Common myeloid progenitor, CD34-positive (primary cell): ENCODE results near the gene FDX2.
A peak's percentile ranks its signal among the peaks of the same experiment; 100 is the strongest.

ENCODE experiments used
- CTCF ChIA-PET: fragments of 350-600 bp; sonication (Branson Sonifier 250); formaldehyde crosslinking; loops from one replicate; lab custom pipeline; 2021; ENCODE audit warnings: antibody characterized with exemption; lab: Charles Lee
- POLR2A ChIA-PET: fragments of 350-600 bp; sonication (Branson Sonifier 250); formaldehyde crosslinking; loops from one replicate; lab custom pipeline; 2021; ENCODE audit warnings: antibody characterized with exemption; lab: Charles Lee
- DNase-seq, 3 donors: peaks; one replicate each; pipeline versions ENCODE4 v3.0.0 to v3.0.0-alpha.2; 2013
- H3K27ac ChIP-seq, 2 experiments: 1 replicate in 1 of 2; 2 replicates in 1 of 2; pipeline ENCODE4 v1.7.0; 2013; ENCODE audit warnings: inconsistent platforms in 2 of 2, low read length in 2 of 2, mild to moderate bottlenecking in 2 of 2, low read depth in 1 of 2, moderate library complexity in 1 of 2; ENCODE audit not compliant: severe bottlenecking in 2 of 2, insufficient read depth in 1 of 2, poor library complexity in 1 of 2
- H3K27me3 ChIP-seq, 5 experiments: replicated peaks in 2 of 5; 1 replicate in 3 of 5; 2 replicates in 2 of 5; pipeline versions ENCODE4 v1.6.1 to v1.7.0; 2013; ENCODE audit warnings: low read length in 4 of 5, mild to moderate bottlenecking in 2 of 5, moderate library complexity in 2 of 5, inconsistent platforms in 1 of 5; ENCODE audit not compliant: insufficient read depth in 5 of 5, control insufficient read depth in 4 of 5
- H3K36me3 ChIP-seq, 4 experiments: 1 replicate in 2 of 4; 2 replicates in 2 of 4; pipeline versions ENCODE4 v1.6.1 to v1.7.0; 2013; ENCODE audit warnings: low read length in 3 of 4, control low read depth in 1 of 4, mild to moderate bottlenecking in 1 of 4; ENCODE audit not compliant: control insufficient read depth in 4 of 4, insufficient read depth in 4 of 4
- H3K4me1 ChIP-seq, 4 experiments: 1 replicate in 3 of 4; 2 replicates in 1 of 4; pipeline versions ENCODE4 v1.6.1 to v1.7.1; 2013; ENCODE audit warnings: low read length in 3 of 4, mild to moderate bottlenecking in 3 of 4, control low read depth in 1 of 4, inconsistent platforms in 1 of 4, moderate library complexity in 1 of 4; ENCODE audit not compliant: control insufficient read depth in 4 of 4, insufficient read depth in 4 of 4; ENCODE audit errors: control extremely low read depth in 1 of 4
- H3K4me3 ChIP-seq, 7 experiments: 1 replicate in 4 of 7; 2 replicates in 3 of 7; pipeline versions ENCODE4 v1.5.1 to v1.7.0; 2013; ENCODE audit warnings: mild to moderate bottlenecking in 7 of 7, low read length in 6 of 7, moderate library complexity in 6 of 7, inconsistent platforms in 2 of 7, low read depth in 2 of 7, control low read depth in 1 of 7; ENCODE audit not compliant: insufficient read depth in 4 of 7, control insufficient read depth in 1 of 7; ENCODE audit errors: extremely low read depth in 1 of 7
- H3K9me3 ChIP-seq, 5 experiments: 1 replicate in 4 of 5; 2 replicates in 1 of 5; pipeline versions ENCODE4 v1.6.1 to v1.7.1; 2013; ENCODE audit warnings: low read length in 4 of 5, mild to moderate bottlenecking in 2 of 5, inconsistent platforms in 1 of 5, low read depth in 1 of 5, moderate library complexity in 1 of 5; ENCODE audit not compliant: control insufficient read depth in 4 of 5, insufficient read depth in 2 of 5; ENCODE audit errors: control extremely low read depth in 1 of 5
- WGBS: methylation state at CpG from one replicate; pipeline ENCODE4 v1.1.5; 2013; ENCODE audit not compliant: insufficient coverage; 5-methylcytosine and 5-hydroxymethylcytosine counted together

Gene FDX2

GRCh38 chr19:10289836-10290356 lies 25.9 kb downstream of the FDX2 start, which contains the start of gene ICAM5:
Gene ICAM5 (plus strand): TSS chr19:10289952. CDS start chr19:10290044, 92 bp downstream.
- ChIA-PET CTCF (interaction anchor here (0.6 to 7.6 kb wide), 11 partner anchors 9 to 965 kb away, joined by 3 to 83 read pairs (median 6); partner anchors contain the start of gene ICAM1), POLR2A (interaction anchor here (0.6 to 5.6 kb wide), 7 partner anchors 10 to 341 kb away, joined by 3 to 60 read pairs (median 7); partner anchors contain the start of genes ICAM1 and RAVER1)
- DNase-seq, result peak in 2 of 3 donors; percentile 58 to 65
- H3K27ac ChIP-seq, result peak within 1 kb of the TSS in 1 of 2 experiments; percentile 73
- H3K4me1 ChIP-seq, result peaks cover 0 to 96% (median 92%) of the 10 kb centered on the region in 4 experiments
- H3K27me3 ChIP-seq, result peaks cover 0 to 52% (median 40%) of the 10 kb centered on the region in 5 experiments
- no peaks in the 10 kb centered on the region for H3K9me3 ChIP-seq
- peaks cover 0 to 9% (median 3%) of the 10 kb centered on the region in 4 experiments for H3K36me3 ChIP-seq
- WGBS, result 0% methylated on average over 34 of the region's 45 CpGs
- H3K4me3 ChIP-seq, result peak within 1 kb of the TSS; percentile 40 to 76 (median 54)

DNA sequence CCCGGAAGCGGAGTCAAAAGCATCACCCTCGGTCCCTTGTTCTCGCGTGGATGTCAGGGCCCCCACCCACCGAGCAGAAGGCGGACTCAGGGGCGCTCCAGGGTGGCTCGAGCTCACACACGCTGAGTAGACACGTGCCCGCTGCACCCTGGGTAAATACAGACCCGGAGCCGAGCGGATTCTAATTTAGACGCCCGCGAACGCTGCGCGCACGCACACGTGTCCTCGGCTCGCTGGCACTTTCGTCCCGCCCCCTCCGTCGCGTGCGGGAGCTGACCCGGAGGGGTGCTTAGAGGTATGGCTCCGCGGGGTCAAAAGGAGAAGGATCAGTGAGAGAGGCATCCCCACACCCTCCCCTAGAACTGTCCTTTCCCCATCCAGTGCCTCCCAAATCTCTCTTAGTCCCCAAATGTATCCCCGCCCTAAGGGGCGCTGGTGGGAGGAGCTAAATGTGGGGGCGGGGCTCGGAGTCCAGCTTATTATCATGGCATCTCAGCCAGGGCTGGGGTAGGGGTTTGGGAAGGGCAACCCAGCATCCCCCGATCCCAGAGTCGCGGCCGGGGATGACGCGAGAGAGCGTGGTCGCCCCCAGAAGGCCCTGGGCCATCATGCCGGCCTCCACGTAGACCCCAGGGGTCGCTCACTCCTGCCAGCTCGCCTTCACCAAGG lies 26.5 kb downstream of the FDX2 start:
- CTCF ChIA-PET, result interaction anchor here (1.0 to 7.6 kb wide), 11 partner anchors 9 to 104 kb away, joined by 3 to 83 read pairs (median 6); partner anchors contain the start of gene ICAM1
- 0% methylated on average over 29 of the region's 50 CpGs for WGBS
- Histone ChIP-seq H3K9me3 (no peaks in the 10 kb centered on the region), H3K4me1 (peaks cover 0 to 95% (median 92%) of the 10 kb centered on the region in 4 experiments), H3K27me3 (peaks cover 0 to 46% (median 36%) of the 10 kb centered on the region in 5 experiments), H3K4me3 (peak overlapping the region in 5 of 7 experiments; percentile 39 to 76 (median 65)), H3K27ac (peak overlapping the region in 1 of 2 experiments; percentile 73), H3K36me3 (peaks cover 0 to 15% (median 8%) of the 10 kb centered on the region in 4 experiments)
- peak; percentile 75 to 88 (median 85) for DNase-seq
- POLR2A ChIA-PET, result interaction anchor here (0.6 to 5.6 kb wide), 8 partner anchors 9 to 340 kb away, joined by 3 to 60 read pairs (median 6); partner anchors contain the start of genes ICAM1 and RAVER1

GRCh38 chr19:10288662-10289166 lies 27.1 kb downstream of the FDX2 start:
- whole genome bisulfite sequencing, result 0% methylated on average over 20 of the region's 23 CpGs
- Histone ChIP-seq H3K4me1 (peaks cover 0 to 89% (median 86%) of the 10 kb centered on the region in 4 experiments), H3K27me3 (peaks cover 0 to 40% (median 33%) of the 10 kb centered on the region in 5 experiments), H3K36me3 (peaks cover 0 to 21% (median 10%) of the 10 kb centered on the region in 4 experiments), H3K27ac (peak overlapping the region in 1 of 2 experiments; percentile 73), H3K9me3 (no peaks in the 10 kb centered on the region), H3K4me3 (peak overlapping the region in 5 of 7 experiments; percentile 39 to 76 (median 68))
- POLR2A ChIA-PET, result interaction anchor here (1.0 to 5.6 kb wide), 7 partner anchors 9 to 54 kb away, joined by 3 to 60 read pairs (median 7); partner anchors contain the start of genes ICAM1 and RAVER1
- peak; percentile 66 to 79 (median 77) for DNase-seq
- CTCF ChIA-PET, result interaction anchor here (1.0 to 7.6 kb wide), 12 partner anchors 10 to 104 kb away, joined by 3 to 83 read pairs (median 6); partner anchors contain the start of gene ICAM1

- CTCF ChIA-PET, result interaction anchor here (0.9 to 7.6 kb wide), 10 partner anchors 9 to 104 kb away, joined by 3 to 83 read pairs (median 6); partner anchors contain the start of genes ICAM1 and RAVER1
- Histone ChIP-seq H3K4me1 (peaks cover 0 to 75% (median 71%) of the 10 kb centered on the region in 4 experiments), H3K9me3 (no peaks in the 10 kb centered on the region), H3K4me3 (peak within 1 kb of the TSS in 6 of 7 experiments; percentile 36 to 76 (median 62)), H3K27me3 (peaks cover 0 to 24% (median 21%) of the 10 kb centered on the region in 5 experiments), H3K36me3 (peaks cover 0 to 24% (median 13%) of the 10 kb centered on the region in 4 experiments), H3K27ac (peak within 1 kb of the TSS in 1 of 2 experiments; percentile 73)
- DNase-seq, result peak; percentile 65 to 83 (median 78)
- POLR2A ChIA-PET, result interaction anchor here (1.2 to 5.6 kb wide), 2 partner anchors 8 to 16 kb away, joined by 5 to 60 read pairs; partner anchors contain the start of gene ICAM1
- 1% methylated on average over 50 of the region's 59 CpGs for WGBS
Measured at GRCh38 chr19:10286803-10287737, 28.7 kb downstream of the FDX2 start, which contains the start of gene ICAM4. Gene ICAM4 (plus strand): TSS chr19:10286955. CDS start chr19:10287013, 58 bp downstream.

GRCh38 chr19:10285393-10285792 lies 30.4 kb downstream of the FDX2 start:
- POLR2A ChIA-PET, result interaction anchor here (1.2 to 5.6 kb wide), 2 partner anchors 14 kb away, joined by 3 to 60 read pairs; partner anchors contain the start of gene ICAM1
- H3K4me3 ChIP-seq, result no peak overlapping the region
- H3K27ac ChIP-seq, result no peak overlapping the region
- DNase-seq, result peak in 1 of 3 donors; percentile 58
- CTCF ChIA-PET, result interaction anchor here (0.9 to 7.6 kb wide), 6 partner anchors 15 to 115 kb away, joined by 3 to 83 read pairs (median 6); partner anchors contain the start of genes ICAM1 and RAVER1
- H3K9me3 ChIP-seq, result no peaks in the 10 kb centered on the region
- WGBS, result 73% methylated on average over 3 of the region's 4 CpGs
- H3K27me3 ChIP-seq, result peaks cover 0 to 7% (median 6%) of the 10 kb centered on the region in 5 experiments
- H3K4me1 ChIP-seq, result peaks cover under 1 to 60% (median 56%) of the 10 kb centered on the region in 4 experiments
- peaks cover 0 to 24% (median 13%) of the 10 kb centered on the region in 4 experiments for H3K36me3 ChIP-seq
